ENCODE measurements around the gene CEP135. TPM values are rescaled to one million over a fixed set of nuclear protein-coding genes. Genes with fewer than 3 reads are reported as not detected.
"Not testable (repeated sequence)": the region's sequence is repeated elsewhere in the genome, so short reads cannot be mapped to it uniquely, and the experiment has no call there.

The CEP135 gene
- total RNA-seq, 1 experiment from 2014 or later: 13.9 TPM

GRCh38 chr4:55933611-55934010 lies 15.1 kb upstream of the CEP135 start:
- Histone ChIP-seq H3K23me2 (ENCODE audit: insufficient read length, low read depth, low read length, poor library complexity, severe bottlenecking) (no peaks in the 10 kb centered on the region), H3K14ac (ENCODE audit: insufficient read depth, low read length) (no peak overlapping the region), H3K79me2 (ENCODE audit: insufficient read depth, low read length) (no peaks in the 10 kb centered on the region), H3K56ac (ENCODE audit: insufficient read length, low read depth, low read length) (no peak overlapping the region), H4K8ac (replicated peaks; ENCODE audit: insufficient read length, low read depth, low read length) (no peak overlapping the region), H2BK15ac (ENCODE audit: low read depth, low read length) (no peak overlapping the region), H3K79me1 (ENCODE audit: insufficient read depth, low read depth, low read length, poor library complexity, severe bottlenecking) (no peaks in the 10 kb centered on the region), H4K5ac (ENCODE audit: insufficient read length, low read depth, low read length) (no peak overlapping the region), H2AK5ac (ENCODE audit: insufficient read length, low read length) (no peak overlapping the region), H3K27me3 (ENCODE audit: insufficient read depth, low read length) (no peaks in the 10 kb centered on the region), H3K23ac (ENCODE audit: insufficient read length, low read depth, low read length) (no peak overlapping the region), H3K4me1 (ENCODE audit: insufficient read depth, low read length) (no peaks in the 10 kb centered on the region), H3K4me2 (ENCODE audit: insufficient read depth, insufficient read length, low read length) (no peak overlapping the region), H3K18ac (ENCODE audit: insufficient read length, low read depth, low read length) (no peak overlapping the region), H4K20me1 (ENCODE audit: control insufficient read depth, insufficient read depth, insufficient read length) (no peaks in the 10 kb centered on the region), H2BK20ac (ENCODE audit: low read depth, low read length, poor library complexity, severe bottlenecking) (no peak overlapping the region), H3T11ph (ENCODE audit: low read length) (no peak overlapping the region), H4K91ac (ENCODE audit: insufficient read length, low read depth, low read length) (no peak overlapping the region), H3K4ac (ENCODE audit: low read depth, low read length) (no peak overlapping the region), H3K9ac (ENCODE audit: extremely low read depth, insufficient read length, low read length) (no peak overlapping the region), H2AFZ (ENCODE audit: low read length) (no peak overlapping the region), H3K27ac (ENCODE audit: insufficient read length, low read depth, low read length) (no peak overlapping the region), H2BK5ac (ENCODE audit: insufficient read length, low read length) (no peak overlapping the region), H3K9me3 (ENCODE audit: control insufficient read depth, low read depth, low read length) (no peaks in the 10 kb centered on the region), H2BK120ac (ENCODE audit: low read depth, low read length, poor library complexity, severe bottlenecking) (no peak overlapping the region), H2BK12ac (ENCODE audit: insufficient read length, low read depth, low read length) (no peak overlapping the region)
- peaks cover 25 to 26% of the 10 kb centered on the region in 2 experiments for H3K9me3 Mint-ChIP-seq
- DNase-seq: no peak
- no peak for TF ChIP-seq CTCF (conservative IDR thresholded peaks at IDR 0.05)
- H3K4me1 Mint-ChIP-seq: peaks cover 5 to 6% of the 10 kb centered on the region in 2 experiments
- no peak overlapping the region for H3K27ac Mint-ChIP-seq
- H3K4me3 Mint-ChIP-seq: no peak overlapping the region
- WGBS (ENCODE audit: extremely low coverage, insufficient read length, low lambda C conversion rate): no CpG with 5 or more reads among the region's 2 CpGs
- peaks cover 13 to 31% (median 19%) of the 10 kb centered on the region in 3 experiments for H3K36me3 Mint-ChIP-seq (ENCODE audit: insufficient read depth in 1 of 3, low read depth in 3 of 3)
- no peaks in the 10 kb centered on the region for H3K27me3 Mint-ChIP-seq (ENCODE audit: low read depth)

GRCh38 chr4:55935907-55936306 lies 12.8 kb upstream of the CEP135 start:
- not testable (repeated sequence) for H3K4me3 Mint-ChIP-seq; H4K8ac ChIP-seq (replicated peaks; ENCODE audit: insufficient read length, low read depth, low read length); H3K14ac ChIP-seq (ENCODE audit: insufficient read depth, low read length); H2BK20ac ChIP-seq (ENCODE audit: low read depth, low read length, poor library complexity, severe bottlenecking); H3K27ac Mint-ChIP-seq; DNase-seq; H3K18ac ChIP-seq (ENCODE audit: insufficient read length, low read depth, low read length); H4K91ac ChIP-seq (ENCODE audit: insufficient read length, low read depth, low read length); H4K5ac ChIP-seq (ENCODE audit: insufficient read length, low read depth, low read length); H3K27me3 Mint-ChIP-seq (ENCODE audit: low read depth); H2AK5ac ChIP-seq (ENCODE audit: insufficient read length, low read length); H3T11ph ChIP-seq (ENCODE audit: low read length); H2BK12ac ChIP-seq (ENCODE audit: insufficient read length, low read depth, low read length); H3K27ac ChIP-seq (ENCODE audit: insufficient read length, low read depth, low read length); H2BK120ac ChIP-seq (ENCODE audit: low read depth, low read length, poor library complexity, severe bottlenecking); H4K20me1 ChIP-seq (ENCODE audit: control insufficient read depth, insufficient read depth, insufficient read length); H3K79me2 ChIP-seq (ENCODE audit: insufficient read depth, low read length); H3K27me3 ChIP-seq (ENCODE audit: insufficient read depth, low read length); H3K4ac ChIP-seq (ENCODE audit: low read depth, low read length); H3K4me1 ChIP-seq (ENCODE audit: insufficient read depth, low read length); H3K23me2 ChIP-seq (ENCODE audit: insufficient read length, low read depth, low read length, poor library complexity, severe bottlenecking); H3K9ac ChIP-seq (ENCODE audit: extremely low read depth, insufficient read length, low read length); H3K9me3 ChIP-seq (ENCODE audit: control insufficient read depth, low read depth, low read length); H2BK15ac ChIP-seq (ENCODE audit: low read depth, low read length); H2BK5ac ChIP-seq (ENCODE audit: insufficient read length, low read length); H2AFZ ChIP-seq (ENCODE audit: low read length); H3K79me1 ChIP-seq (ENCODE audit: insufficient read depth, low read depth, low read length, poor library complexity, severe bottlenecking); H3K23ac ChIP-seq (ENCODE audit: insufficient read length, low read depth, low read length); H3K56ac ChIP-seq (ENCODE audit: insufficient read length, low read depth, low read length); H3K4me2 ChIP-seq (ENCODE audit: insufficient read depth, insufficient read length, low read length)
- H3K4me1 Mint-ChIP-seq: peaks cover 20% of the 10 kb centered on the region in 2 experiments
- no CpG with 5 or more reads among the region's 6 CpGs for WGBS (ENCODE audit: extremely low coverage, insufficient read length, low lambda C conversion rate)
- H3K9me3 Mint-ChIP-seq: peaks cover 25 to 26% of the 10 kb centered on the region in 2 experiments
- peaks cover 13 to 32% (median 19%) of the 10 kb centered on the region in 3 experiments for H3K36me3 Mint-ChIP-seq (ENCODE audit: insufficient read depth in 1 of 3, low read depth in 3 of 3)

All from H9 (cell line).